Astrocyte (in vitro differentiated cells and primary cell): Measurements from ENCODE around the gene CHRDL2.

Experiments
- CTCF ChIP-seq: IDR thresholded peaks from 2 replicates; pipeline ENCODE4 v1.5.1; 2011; ENCODE audit warnings: low read depth, mild to moderate bottlenecking, inconsistent platforms, low read length, moderate library complexity; ENCODE audit not compliant: insufficient read depth
- EZH2 ChIP-seq: IDR thresholded peaks from 2 replicates; pipeline ENCODE4 v1.6.1; 2012; ENCODE audit warnings: mild to moderate bottlenecking, low read length, inconsistent platforms; ENCODE audit not compliant: insufficient read depth

DNA sequence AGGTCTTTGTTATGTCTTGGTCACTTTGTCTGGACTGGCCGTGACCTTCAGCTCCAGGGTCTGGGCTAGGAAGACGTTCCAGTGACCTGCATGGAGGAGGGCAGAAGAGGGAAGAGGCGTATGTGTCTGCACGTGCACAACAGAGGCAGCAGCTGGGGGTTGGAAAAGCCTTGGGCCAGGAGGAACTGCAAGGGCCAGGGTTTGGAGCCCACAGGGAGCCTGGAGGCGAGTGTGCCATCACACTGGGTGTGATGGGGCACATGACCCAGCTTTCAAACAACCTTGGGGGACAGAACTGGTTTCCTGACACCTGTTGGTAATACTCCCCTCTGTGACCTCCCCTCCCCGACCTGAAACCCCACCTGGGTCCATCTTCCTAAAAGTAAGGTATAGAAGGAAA lies 34.7 kb downstream of the CHRDL2 start:
- TF ChIP-seq EZH2 (no peak), CTCF (no peak)
